ENCODE measurements around the gene ZNF445. TPM values are rescaled to one million over a fixed set of nuclear protein-coding genes. Genes with fewer than 3 reads are reported as not detected.

ZNF445 gene
- total and polyA plus RNA-seq, 9 of the 15 experiments (the other 6 are each of a cell fraction or from before 2014, with no cell fraction given) = 1.2 to 26.9 (median 10.6) TPM

DNA sequence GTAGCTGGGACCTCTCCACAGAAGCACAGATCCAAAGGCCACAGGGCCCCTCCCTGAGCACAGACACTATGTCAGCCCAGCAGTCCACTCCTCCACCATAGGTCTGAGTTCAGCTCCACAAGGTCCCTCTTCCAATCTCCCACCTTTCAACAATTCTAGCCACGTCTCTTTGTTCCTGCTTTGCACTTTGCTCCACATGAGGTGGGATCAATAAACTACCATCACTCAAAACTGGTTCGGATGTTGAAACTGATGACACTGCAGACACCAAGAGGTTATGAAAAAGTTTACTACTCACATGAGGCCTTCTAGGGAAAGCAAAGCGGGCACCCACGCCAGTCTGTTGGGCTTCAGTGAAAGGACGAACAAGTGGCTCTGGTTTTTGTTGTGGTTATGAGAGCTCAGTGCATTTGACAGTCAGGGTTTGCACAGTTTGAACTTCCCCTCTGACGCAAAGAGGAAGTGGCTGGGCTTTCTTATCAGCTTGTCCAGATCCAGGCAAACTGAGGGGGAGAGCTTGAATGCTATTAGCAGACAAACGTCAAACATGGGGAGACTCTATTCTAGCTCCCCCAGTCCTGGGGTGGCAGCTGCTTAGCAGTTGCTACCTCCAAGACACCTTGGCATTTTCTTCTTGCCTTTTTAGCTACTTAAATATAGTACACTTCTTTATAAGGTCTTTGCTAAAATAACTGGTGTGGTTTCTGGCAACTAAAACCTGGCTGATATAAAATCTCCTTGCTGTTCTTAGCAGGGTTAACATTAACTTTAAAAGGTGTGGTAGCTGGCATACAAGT is 37.8 kb downstream of the ZNF445 start (continued):
- TF ChIP-seq, protein P1, sequence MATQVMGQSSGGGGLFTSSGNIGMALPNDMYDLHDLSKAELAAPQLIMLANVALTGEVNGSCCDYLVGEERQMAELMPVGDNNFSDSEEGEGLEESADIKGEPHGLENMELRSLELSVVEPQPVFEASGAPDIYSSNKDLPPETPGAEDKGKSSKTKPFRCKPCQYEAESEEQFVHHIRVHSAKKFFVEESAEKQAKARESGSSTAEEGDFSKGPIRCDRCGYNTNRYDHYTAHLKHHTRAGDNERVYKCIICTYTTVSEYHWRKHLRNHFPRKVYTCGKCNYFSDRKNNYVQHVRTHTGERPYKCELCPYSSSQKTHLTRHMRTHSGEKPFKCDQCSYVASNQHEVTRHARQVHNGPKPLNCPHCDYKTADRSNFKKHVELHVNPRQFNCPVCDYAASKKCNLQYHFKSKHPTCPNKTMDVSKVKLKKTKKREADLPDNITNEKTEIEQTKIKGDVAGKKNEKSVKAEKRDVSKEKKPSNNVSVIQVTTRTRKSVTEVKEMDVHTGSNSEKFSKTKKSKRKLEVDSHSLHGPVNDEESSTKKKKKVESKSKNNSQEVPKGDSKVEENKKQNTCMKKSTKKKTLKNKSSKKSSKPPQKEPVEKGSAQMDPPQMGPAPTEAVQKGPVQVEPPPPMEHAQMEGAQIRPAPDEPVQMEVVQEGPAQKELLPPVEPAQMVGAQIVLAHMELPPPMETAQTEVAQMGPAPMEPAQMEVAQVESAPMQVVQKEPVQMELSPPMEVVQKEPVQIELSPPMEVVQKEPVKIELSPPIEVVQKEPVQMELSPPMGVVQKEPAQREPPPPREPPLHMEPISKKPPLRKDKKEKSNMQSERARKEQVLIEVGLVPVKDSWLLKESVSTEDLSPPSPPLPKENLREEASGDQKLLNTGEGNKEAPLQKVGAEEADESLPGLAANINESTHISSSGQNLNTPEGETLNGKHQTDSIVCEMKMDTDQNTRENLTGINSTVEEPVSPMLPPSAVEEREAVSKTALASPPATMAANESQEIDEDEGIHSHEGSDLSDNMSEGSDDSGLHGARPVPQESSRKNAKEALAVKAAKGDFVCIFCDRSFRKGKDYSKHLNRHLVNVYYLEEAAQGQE (IDR thresholded peaks at IDR 0.05; ENCODE audit: borderline replicate concordance) = peak; percentile 61
- TF ChIP-seq, protein P1 (CRISPR knock-in tag; IDR thresholded peaks at IDR 0.05; ENCODE audit: low read depth) = peak; percentile 56; the same call in 1 of the 2 replicates
- TF ChIP-seq RBM17 (IDR thresholded peaks at IDR 0.05; ENCODE audit: borderline replicate concordance, low read depth, low read length) (no peak), NCOA1 (IDR thresholded peaks at IDR 0.05; ENCODE audit: low read depth) (peak; percentile 95), CREB5 (CRISPR knock-in tag; IDR thresholded peaks at IDR 0.05) (no peak), CTCFL (IDR thresholded peaks at IDR 0.05; ENCODE audit: borderline replicate concordance, insufficient read depth, low read depth, low read length, poor library complexity, severe bottlenecking) (no peak), CEBPG (CRISPR knock-in tag; IDR thresholded peaks at IDR 0.05) (peak; percentile 78), CEBPG (tag; conservative IDR thresholded peaks at IDR 0.05 in 1 of 2, IDR thresholded peaks at IDR 0.05 in 1 of 2) (no peak; a peak in 1 of 4 replicates), SUPT5H (IDR thresholded peaks at IDR 0.05) (peak; percentile 97), FOXA1 (IDR thresholded peaks at IDR 0.05; ENCODE audit: borderline replicate concordance) (no peak), MAX (CRISPR knock-in tag; IDR thresholded peaks at IDR 0.05) (peak; percentile 74), NFYB (IDR thresholded peaks at IDR 0.05; ENCODE audit: extremely low read depth, insufficient read length) (no peak), ZSCAN32 (CRISPR knock-in tag; IDR thresholded peaks at IDR 0.05) (0 out of 2 replicates have a peak, but pooled peaks have one; percentile 38), NBN (IDR thresholded peaks at IDR 0.05; ENCODE audit: low read depth) (peak; percentile 95), DNMT1 (IDR thresholded peaks at IDR 0.05) (no peak)

Measured in K562 (cell line).